Measurements from ENCODE around the gene GALNTL6.

The GALNTL6 gene

DNA sequence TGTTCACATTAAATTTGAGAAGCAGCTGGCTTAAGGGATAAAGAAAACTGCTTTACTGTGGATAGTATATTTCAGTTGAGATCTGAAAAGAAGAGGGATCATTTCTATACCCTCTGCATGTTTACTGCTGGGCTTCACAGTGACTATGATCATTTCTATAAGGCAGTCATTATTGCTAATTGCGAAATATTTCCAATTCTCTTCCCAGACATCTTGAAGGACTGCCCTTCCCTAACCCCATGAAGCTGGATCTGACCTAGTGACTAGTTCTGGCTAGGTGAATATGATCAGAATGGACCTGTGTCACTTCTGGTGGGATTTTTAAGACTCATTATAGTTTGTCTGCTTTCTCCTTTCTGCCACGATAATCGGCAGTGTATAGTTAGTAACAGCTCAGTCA, 848.9 kb downstream of the GALNTL6 start:
- TF ChIP-seq, protein P1, sequence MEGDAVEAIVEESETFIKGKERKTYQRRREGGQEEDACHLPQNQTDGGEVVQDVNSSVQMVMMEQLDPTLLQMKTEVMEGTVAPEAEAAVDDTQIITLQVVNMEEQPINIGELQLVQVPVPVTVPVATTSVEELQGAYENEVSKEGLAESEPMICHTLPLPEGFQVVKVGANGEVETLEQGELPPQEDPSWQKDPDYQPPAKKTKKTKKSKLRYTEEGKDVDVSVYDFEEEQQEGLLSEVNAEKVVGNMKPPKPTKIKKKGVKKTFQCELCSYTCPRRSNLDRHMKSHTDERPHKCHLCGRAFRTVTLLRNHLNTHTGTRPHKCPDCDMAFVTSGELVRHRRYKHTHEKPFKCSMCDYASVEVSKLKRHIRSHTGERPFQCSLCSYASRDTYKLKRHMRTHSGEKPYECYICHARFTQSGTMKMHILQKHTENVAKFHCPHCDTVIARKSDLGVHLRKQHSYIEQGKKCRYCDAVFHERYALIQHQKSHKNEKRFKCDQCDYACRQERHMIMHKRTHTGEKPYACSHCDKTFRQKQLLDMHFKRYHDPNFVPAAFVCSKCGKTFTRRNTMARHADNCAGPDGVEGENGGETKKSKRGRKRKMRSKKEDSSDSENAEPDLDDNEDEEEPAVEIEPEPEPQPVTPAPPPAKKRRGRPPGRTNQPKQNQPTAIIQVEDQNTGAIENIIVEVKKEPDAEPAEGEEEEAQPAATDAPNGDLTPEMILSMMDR (IDR thresholded peaks at IDR 0.05; ENCODE audit: poor library complexity, severe bottlenecking) = no peak
- Histone ChIP-seq H3K27me3 (ENCODE audit: insufficient read depth, poor library complexity, severe bottlenecking) (no peaks in the 10 kb centered on the region), H3K36me3 (ENCODE audit: low read depth) (no peaks in the 10 kb centered on the region), H3K27ac (ENCODE audit: poor library complexity, severe bottlenecking) (no peak overlapping the region), H3K4me3 (ENCODE audit: severe bottlenecking) (no peak overlapping the region), H3K4me1 (ENCODE audit: insufficient read depth, poor library complexity, severe bottlenecking) (no peaks in the 10 kb centered on the region), H3K9me3 (ENCODE audit: severe bottlenecking) (no peaks in the 10 kb centered on the region)
- DNase-seq (ENCODE audit: low spot score) (no peak), ATAC-seq (ENCODE audit: low read depth) (no peak)

DNA sequence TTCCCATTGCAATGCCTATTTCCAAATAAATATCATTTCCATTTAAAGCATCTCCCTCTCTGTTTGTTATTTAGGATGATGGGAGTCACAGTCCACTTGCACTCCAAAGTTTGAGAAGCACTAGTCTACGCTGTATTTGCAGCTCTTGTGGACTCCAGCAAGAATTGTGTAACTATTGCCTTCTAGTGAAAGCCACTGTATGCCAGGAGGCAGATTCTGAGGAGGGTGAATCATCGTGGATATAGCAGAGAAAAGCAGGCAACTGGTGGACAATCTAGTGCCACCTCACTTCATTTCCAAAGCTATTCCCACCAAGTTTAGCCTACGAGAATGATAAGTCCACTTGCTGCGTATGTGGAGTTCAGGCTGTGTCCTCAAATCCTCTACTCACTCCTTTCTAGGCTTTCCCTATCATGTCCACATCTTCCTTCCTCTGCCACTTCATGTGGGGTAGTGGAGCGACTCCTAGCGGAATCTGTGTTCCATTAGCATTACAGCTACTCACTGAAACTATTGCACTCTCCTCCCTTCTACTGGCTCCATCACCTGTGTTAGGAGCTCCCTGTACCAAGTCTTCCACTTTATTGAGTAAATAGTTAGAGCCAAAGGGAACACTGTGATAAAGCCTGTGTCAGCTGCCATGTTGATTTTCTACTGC, 853.6 kb downstream of the GALNTL6 start:
- Histone ChIP-seq H3K9me3 (ENCODE audit: severe bottlenecking) (no peaks in the 10 kb centered on the region), H3K27me3 (ENCODE audit: insufficient read depth, poor library complexity, severe bottlenecking) (no peaks in the 10 kb centered on the region), H3K27ac (ENCODE audit: poor library complexity, severe bottlenecking) (no peak overlapping the region), H3K36me3 (ENCODE audit: low read depth) (no peaks in the 10 kb centered on the region), H3K4me1 (ENCODE audit: insufficient read depth, poor library complexity, severe bottlenecking) (no peaks in the 10 kb centered on the region), H3K4me3 (ENCODE audit: severe bottlenecking) (no peak overlapping the region)
- TF ChIP-seq, protein P1 (IDR thresholded peaks at IDR 0.05; ENCODE audit: poor library complexity, severe bottlenecking) = no peak
- ATAC-seq (ENCODE audit: low read depth) = no peak
- no peak for DNase-seq (ENCODE audit: low spot score)

DNA sequence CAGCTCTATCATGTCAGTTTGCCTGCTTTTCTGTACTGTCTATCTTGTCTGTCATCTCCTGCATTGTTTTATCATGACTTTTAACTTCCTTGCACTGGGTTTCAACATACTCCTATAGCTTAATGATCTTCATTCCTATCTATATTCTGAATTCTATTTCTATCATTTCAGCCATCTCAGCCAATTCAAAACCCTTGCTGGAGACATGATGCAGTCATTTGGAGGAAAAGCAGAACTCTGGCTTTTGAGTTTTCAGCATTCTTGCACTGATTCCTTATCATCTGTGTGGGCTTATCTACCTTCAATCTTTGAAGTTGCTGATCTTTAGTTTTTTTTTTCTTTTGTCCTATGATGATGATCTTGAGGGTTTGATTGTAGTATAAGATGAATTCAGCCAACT, 861.6 kb downstream of the GALNTL6 start:
- Histone ChIP-seq H3K4me3 (ENCODE audit: severe bottlenecking) (no peak overlapping the region), H3K27ac (ENCODE audit: poor library complexity, severe bottlenecking) (no peak overlapping the region), H3K27me3 (ENCODE audit: insufficient read depth, poor library complexity, severe bottlenecking) (no peaks in the 10 kb centered on the region), H3K36me3 (ENCODE audit: low read depth) (no peaks in the 10 kb centered on the region), H3K4me1 (ENCODE audit: insufficient read depth, poor library complexity, severe bottlenecking) (no peaks in the 10 kb centered on the region), H3K9me3 (ENCODE audit: severe bottlenecking) (no peaks in the 10 kb centered on the region)
- ATAC-seq (ENCODE audit: low read depth) = no peak
- TF ChIP-seq, protein P1 (IDR thresholded peaks at IDR 0.05; ENCODE audit: poor library complexity, severe bottlenecking) = no peak
- no peak for DNase-seq (ENCODE audit: low spot score)

DNA sequence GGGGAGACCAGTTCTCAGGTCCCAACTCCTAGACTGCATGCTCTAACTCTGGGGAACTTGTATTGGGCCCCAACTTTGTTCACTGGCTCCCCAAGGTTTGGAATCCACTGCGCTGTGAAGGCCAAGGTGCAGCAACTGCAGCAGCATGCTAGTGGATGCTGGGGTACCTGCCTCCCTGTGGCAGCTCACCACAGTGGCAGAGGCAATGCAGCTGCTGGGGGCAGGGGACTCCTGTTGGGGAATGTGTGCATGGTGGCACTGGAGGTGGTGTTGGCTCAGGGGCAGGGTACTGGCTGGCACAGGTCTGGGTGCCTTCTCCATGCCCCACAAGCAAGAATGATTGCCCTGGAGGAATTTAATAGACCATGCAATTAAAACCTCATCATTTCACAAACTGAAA, 862.0 kb downstream of the GALNTL6 start:
- TF ChIP-seq, protein P1 (IDR thresholded peaks at IDR 0.05; ENCODE audit: poor library complexity, severe bottlenecking) = no peak
- Histone ChIP-seq H3K36me3 (ENCODE audit: low read depth) (no peaks in the 10 kb centered on the region), H3K4me1 (ENCODE audit: insufficient read depth, poor library complexity, severe bottlenecking) (no peaks in the 10 kb centered on the region), H3K9me3 (ENCODE audit: severe bottlenecking) (no peaks in the 10 kb centered on the region), H3K4me3 (ENCODE audit: severe bottlenecking) (no peak overlapping the region), H3K27ac (ENCODE audit: poor library complexity, severe bottlenecking) (no peak overlapping the region), H3K27me3 (ENCODE audit: insufficient read depth, poor library complexity, severe bottlenecking) (no peaks in the 10 kb centered on the region)
- ATAC-seq (ENCODE audit: low read depth) = no peak
- no peak for DNase-seq (ENCODE audit: low spot score)

DNA sequence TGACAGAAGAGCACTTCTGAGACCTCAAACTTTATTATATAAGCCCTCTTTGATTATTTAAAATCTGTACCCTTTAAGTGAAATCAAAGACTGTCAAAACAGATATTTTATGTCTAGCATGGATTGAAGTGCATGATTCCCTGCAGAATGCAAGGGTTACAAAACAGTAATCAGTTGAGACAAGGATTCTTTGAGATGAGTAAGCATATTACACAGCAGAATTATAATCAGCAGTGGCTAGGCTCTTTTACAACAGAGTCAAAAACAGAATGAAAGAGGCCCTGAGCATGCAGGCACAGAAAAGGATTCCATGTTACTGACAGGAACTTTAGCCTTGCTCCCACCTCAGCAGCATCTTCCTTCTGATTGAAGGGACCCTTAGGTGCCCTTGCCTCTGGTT, 867.5 kb downstream of the GALNTL6 start:
- Histone ChIP-seq H3K27me3 (ENCODE audit: insufficient read depth, poor library complexity, severe bottlenecking) (no peaks in the 10 kb centered on the region), H3K36me3 (ENCODE audit: low read depth) (no peaks in the 10 kb centered on the region), H3K27ac (ENCODE audit: poor library complexity, severe bottlenecking) (no peak overlapping the region), H3K4me3 (ENCODE audit: severe bottlenecking) (no peak overlapping the region), H3K4me1 (ENCODE audit: insufficient read depth, poor library complexity, severe bottlenecking) (no peaks in the 10 kb centered on the region), H3K9me3 (ENCODE audit: severe bottlenecking) (no peaks in the 10 kb centered on the region)
- TF ChIP-seq, protein P1 (IDR thresholded peaks at IDR 0.05; ENCODE audit: poor library complexity, severe bottlenecking) = no peak
- DNase-seq (ENCODE audit: low spot score) (no peak), ATAC-seq (ENCODE audit: low read depth) (no peak; the same call in 2 of the 3 replicates)

Measured in RWPE2 (cell line).